Measurements from ENCODE around the gene NRROS.

The NRROS gene

GRCh38 chr3:196686436-196686835 lies 46.9 kb downstream of the NRROS start:
- no peaks in the 10 kb centered on the region for H4K20me1 ChIP-seq (ENCODE audit: low read depth, low read length)
- no peak overlapping the region for H3K4me3 ChIP-seq (ENCODE audit: insufficient read depth, low read length, poor library complexity, severe bottlenecking)
- no peaks in the 10 kb centered on the region for H3K9me2 ChIP-seq (replicated peaks; ENCODE audit: insufficient read depth, low read length)

DNA sequence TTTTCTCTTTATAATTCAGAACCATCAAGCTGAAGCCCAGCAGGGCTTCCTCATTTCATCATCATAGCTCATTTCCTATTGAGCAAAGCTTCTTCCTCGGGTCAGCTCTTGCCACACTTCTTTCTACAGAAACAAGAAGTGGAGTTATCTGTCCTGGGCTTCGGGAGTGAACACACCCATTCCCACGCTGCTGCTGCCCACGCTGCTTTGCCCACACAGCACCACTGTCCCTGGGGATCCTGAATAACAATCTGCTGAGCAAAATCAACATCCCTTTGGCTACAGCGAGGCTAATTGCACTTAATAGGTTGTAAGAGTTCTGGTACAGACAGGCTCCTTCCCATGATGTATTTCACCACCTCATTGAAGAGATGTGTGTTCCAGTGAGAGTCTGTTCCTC lies 48.9 kb downstream of the NRROS start:
- Histone ChIP-seq H3K4me2 (ENCODE audit: low read depth, low read length, poor library complexity, severe bottlenecking) (no peak overlapping the region), H2AFZ (ENCODE audit: low read depth, low read length, severe bottlenecking) (no peak overlapping the region), H3K9me3 (ENCODE audit: insufficient read depth, low read length) (no peaks in the 10 kb centered on the region), H3K9ac (ENCODE audit: low read length) (no peak overlapping the region), H3K4me3 (ENCODE audit: insufficient read depth, low read length, poor library complexity, severe bottlenecking) (no peak overlapping the region), H4K20me1 (ENCODE audit: low read depth, low read length) (no peaks in the 10 kb centered on the region), H3K79me2 (ENCODE audit: insufficient read depth, low read length) (no peaks in the 10 kb centered on the region), H3K27me3 (ENCODE audit: low read length) (no peaks in the 10 kb centered on the region), H3F3A (ENCODE audit: insufficient read depth) (no peaks in the 10 kb centered on the region), H3K9me2 (replicated peaks; ENCODE audit: insufficient read depth, low read length) (no peaks in the 10 kb centered on the region), H3K36me3 (ENCODE audit: low read length) (no peaks in the 10 kb centered on the region), H3K27ac (ENCODE audit: low read depth, low read length) (no peak overlapping the region)
- TF ChIP-seq EZH2phosphoT487 (conservative IDR thresholded peaks at IDR 0.05; ENCODE audit: low read length) (no peak), CTCF (IDR thresholded peaks at IDR 0.05; ENCODE audit: insufficient read depth, low read length, poor library complexity, severe bottlenecking) (no peak)

More at GRCh38 chr3:196686436-196686835, 46.9 kb downstream of the NRROS start:
- H3K4me2 ChIP-seq (ENCODE audit: low read depth, low read length, poor library complexity, severe bottlenecking), result no peak overlapping the region
- no peaks in the 10 kb centered on the region for H3K79me2 ChIP-seq (ENCODE audit: insufficient read depth, low read length)
- H3K9ac ChIP-seq (ENCODE audit: low read length), result no peak overlapping the region
- H3K36me3 ChIP-seq (ENCODE audit: low read length), result no peaks in the 10 kb centered on the region
- no peaks in the 10 kb centered on the region for H3K27me3 ChIP-seq (ENCODE audit: low read length)
- H2AFZ ChIP-seq (ENCODE audit: low read depth, low read length, severe bottlenecking), result no peak overlapping the region
- H3K27ac ChIP-seq (ENCODE audit: low read depth, low read length), result no peak overlapping the region
- no peak for TF ChIP-seq EZH2phosphoT487 (conservative IDR thresholded peaks at IDR 0.05; ENCODE audit: low read length)
- TF ChIP-seq CTCF (IDR thresholded peaks at IDR 0.05; ENCODE audit: insufficient read depth, low read length, poor library complexity, severe bottlenecking), result no peak
- no peaks in the 10 kb centered on the region for H3K9me3 ChIP-seq (ENCODE audit: insufficient read depth, low read length)
- H3F3A ChIP-seq (ENCODE audit: insufficient read depth), result no peaks in the 10 kb centered on the region

GRCh38 chr3:196689941-196690660 lies 50.6 kb downstream of the NRROS start:
- Histone ChIP-seq H2AFZ (ENCODE audit: low read depth, low read length, severe bottlenecking) (no peak overlapping the region), H3K9me3 (ENCODE audit: insufficient read depth, low read length) (no peaks in the 10 kb centered on the region), H3K27me3 (ENCODE audit: low read length) (no peaks in the 10 kb centered on the region), H3K4me2 (ENCODE audit: low read depth, low read length, poor library complexity, severe bottlenecking) (no peak overlapping the region), H3F3A (ENCODE audit: insufficient read depth) (no peaks in the 10 kb centered on the region), H4K20me1 (ENCODE audit: low read depth, low read length) (no peaks in the 10 kb centered on the region), H3K36me3 (ENCODE audit: low read length) (no peaks in the 10 kb centered on the region), H3K27ac (ENCODE audit: low read depth, low read length) (no peak overlapping the region), H3K9me2 (replicated peaks; ENCODE audit: insufficient read depth, low read length) (no peaks in the 10 kb centered on the region), H3K9ac (ENCODE audit: low read length) (no peak overlapping the region), H3K79me2 (ENCODE audit: insufficient read depth, low read length) (no peaks in the 10 kb centered on the region), H3K4me3 (ENCODE audit: insufficient read depth, low read length, poor library complexity, severe bottlenecking) (no peak overlapping the region)
- TF ChIP-seq EZH2phosphoT487 (conservative IDR thresholded peaks at IDR 0.05; ENCODE audit: low read length) (no peak), CTCF (IDR thresholded peaks at IDR 0.05; ENCODE audit: insufficient read depth, low read length, poor library complexity, severe bottlenecking) (no peak)

Measured in SU-DHL-6 (cell line).